Fibroblast of lung (primary cell): Measurements from ENCODE around the gene UST. TPM values are rescaled to one million over a fixed set of nuclear protein-coding genes. Genes with fewer than 3 reads are reported as not detected.

Source experiments
- DNase-seq, 2 donors: peaks; one replicate each; pipeline versions ENCODE4 v3.0.0 to v3.0.0-alpha.2; 2010; ENCODE audit warnings: low read depth in 2 of 2
- H2AFZ ChIP-seq: 2 replicates; pipeline ENCODE4 v1.5.1; 2012; ENCODE audit warnings: low read length, control low read depth, inconsistent platforms
- H3K27ac ChIP-seq: 2 replicates; pipeline ENCODE4 v1.5.1; 2011; ENCODE audit warnings: low read length, control low read depth; ENCODE audit not compliant: insufficient read depth
- H3K27me3 ChIP-seq: 2 replicates; pipeline ENCODE4 v1.5.1; 2011; ENCODE audit warnings: mild to moderate bottlenecking, low read length; ENCODE audit not compliant: control insufficient read depth, insufficient read depth
- H3K36me3 ChIP-seq: 2 replicates; pipeline ENCODE4 v1.5.1; 2011; ENCODE audit warnings: low read length; ENCODE audit not compliant: control insufficient read depth, insufficient read depth
- H3K4me1 ChIP-seq: 2 replicates; pipeline ENCODE4 v1.5.1; 2011; ENCODE audit warnings: low read length; ENCODE audit not compliant: control insufficient read depth, insufficient read depth; ENCODE audit errors: extremely low read depth
- H3K4me2 ChIP-seq: 2 replicates; pipeline ENCODE4 v1.5.1; 2011; ENCODE audit warnings: low read length, control low read depth; ENCODE audit not compliant: insufficient read depth; ENCODE audit errors: extremely low read depth
- H3K4me3 ChIP-seq, 4 experiments: fragments of 200-600 bp in 1 of 4; sonication (generic) in 1 of 4; replicated peaks in 1 of 4; 2 replicates each; pipeline ENCODE4 v1.5.1; 2011 to 2016; ENCODE audit warnings: low read length in 4 of 4, low read depth in 3 of 4, mild to moderate bottlenecking in 3 of 4, control low read depth in 2 of 4, inconsistent platforms in 1 of 4, mixed read lengths in 1 of 4; ENCODE audit not compliant: insufficient read depth in 1 of 4; ENCODE audit errors: control extremely low read depth in 1 of 4
- H3K79me2 ChIP-seq: 2 replicates; pipeline ENCODE4 v1.5.1; 2012; ENCODE audit warnings: mild to moderate bottlenecking, low read length, inconsistent platforms; ENCODE audit not compliant: control insufficient read depth, insufficient read depth
- H3K9ac ChIP-seq: 2 replicates; pipeline ENCODE4 v1.5.1; 2011; ENCODE audit warnings: mild to moderate bottlenecking, low read length, control low read depth; ENCODE audit not compliant: insufficient read depth
- H3K9me3 ChIP-seq: 2 replicates; pipeline ENCODE4 v1.5.1; 2012; ENCODE audit warnings: low read depth, low read length; ENCODE audit not compliant: control insufficient read depth, insufficient read depth
- H4K20me1 ChIP-seq: 2 replicates; pipeline ENCODE4 v1.5.1; 2011; ENCODE audit warnings: low read length; ENCODE audit not compliant: control insufficient read depth, insufficient read depth; ENCODE audit errors: extremely low read depth
- CTCF ChIP-seq, 2 donors: IDR thresholded peaks in 1 of 2; conservative IDR thresholded peaks in 1 of 2; 1 replicate in 1 of 2; 2 replicates in 1 of 2; pipeline ENCODE4 v1.5.1; 2011 to 2012; ENCODE audit warnings: low read length in 2 of 2, control low read depth in 1 of 2, inconsistent platforms in 1 of 2, low read depth in 1 of 2, mild to moderate bottlenecking in 1 of 2
- EZH2 ChIP-seq: IDR thresholded peaks from 2 replicates; pipeline ENCODE4 v1.5.1; 2012; ENCODE audit warnings: low read length, control low read depth, mild to moderate bottlenecking; ENCODE audit errors: missing control alignments
- polyA plus RNA-seq, 2 donors: library from polyadenylated mRNA; depleted of rRNA in 1 of 2; stranded (reverse) in 1 of 2; unstranded in 1 of 2; fragments of >200 nt; gene quantifications; 2 replicates each; pipeline ENCODE4 v1.2.1, GENCODE V29; 2011 to 2012; ENCODE audit warnings: missing spikeins in 1 of 2
- total RNA-seq: library from RNA; depleted of rRNA; stranded (reverse); fragments of >200 nt; gene quantifications from 2 replicates; pipeline ENCODE4 v1.2.1, GENCODE V29; 2014

The UST gene
- total and polyA plus RNA-seq, 2 donors (not counting 1 experiment from before 2014, with no cell fraction given), result 6.8 to 19.5 TPM

GRCh38 chr6:148952147-148953035 is 205.6 kb downstream of the UST start:
- peak; percentile 46 to 61 for DNase-seq
- H2AFZ ChIP-seq, result no peak overlapping the region
- TF ChIP-seq EZH2 (no peak), CTCF (conservative IDR thresholded peaks at IDR 0.05 in 1 of 2, IDR thresholded peaks at IDR 0.05 in 1 of 2; ENCODE audit: low read depth in 1 of 2, low read length in 2 of 2) (no peak)

GRCh38 chr6:148954461-148954860 is 207.6 kb downstream of the UST start:
- Histone ChIP-seq H3K4me1 (no peaks in the 10 kb centered on the region), H3K9ac (no peak overlapping the region), H2AFZ (no peak overlapping the region), H3K79me2 (no peaks in the 10 kb centered on the region), H3K4me3 (no peak overlapping the region), H4K20me1 (no peaks in the 10 kb centered on the region), H3K36me3 (no peaks in the 10 kb centered on the region), H3K27ac (no peak overlapping the region), H3K4me2 (no peak overlapping the region), H3K9me3 (no peaks in the 10 kb centered on the region), H3K27me3 (no peaks in the 10 kb centered on the region)
- DNase-seq, result no peak
- TF ChIP-seq EZH2, result no peak

More at GRCh38 chr6:148952147-148953035, 205.6 kb downstream of the UST start:
- H3K4me1 ChIP-seq, result no peaks in the 10 kb centered on the region
- H3K4me2 ChIP-seq, result no peak overlapping the region
- no peak overlapping the region for H3K27ac ChIP-seq
- no peak overlapping the region for H3K4me3 ChIP-seq
- no peaks in the 10 kb centered on the region for H3K27me3 ChIP-seq
- H3K36me3 ChIP-seq, result no peaks in the 10 kb centered on the region
- no peaks in the 10 kb centered on the region for H4K20me1 ChIP-seq
- H3K79me2 ChIP-seq, result no peaks in the 10 kb centered on the region
- no peaks in the 10 kb centered on the region for H3K9me3 ChIP-seq
- no peak overlapping the region for H3K9ac ChIP-seq

- DNase-seq, result no peak
- no peaks in the 10 kb centered on the region for H3K79me2 ChIP-seq
- H3K27ac ChIP-seq, result no peak overlapping the region
- no peak overlapping the region for H3K9ac ChIP-seq
- H2AFZ ChIP-seq, result no peak overlapping the region
- H3K4me1 ChIP-seq, result no peaks in the 10 kb centered on the region
- H3K36me3 ChIP-seq, result no peaks in the 10 kb centered on the region
- no peaks in the 10 kb centered on the region for H4K20me1 ChIP-seq
- no peaks in the 10 kb centered on the region for H3K27me3 ChIP-seq
- H3K4me2 ChIP-seq, result no peak overlapping the region
- no peaks in the 10 kb centered on the region for H3K9me3 ChIP-seq
- no peak overlapping the region for H3K4me3 ChIP-seq
- TF ChIP-seq EZH2, result no peak
- TF ChIP-seq CTCF (conservative IDR thresholded peaks at IDR 0.05 in 1 of 2, IDR thresholded peaks at IDR 0.05 in 1 of 2; ENCODE audit: low read depth in 1 of 2, low read length in 2 of 2), result no peak
Observed at GRCh38 chr6:148954934-148955333, 208.1 kb downstream of the UST start.
